Right lobe of liver (tissue), 6 donors: ENCODE results near the gene BCKDK. TPM values are rescaled to one million over a fixed set of nuclear protein-coding genes. Genes with fewer than 3 reads are reported as not detected.

Experiments used
- ATAC-seq, 4 donors: fragments of 200-7000 bp; cut with Tn5 transposase; one replicate each; pipeline ENCODE4 v1.9.1; 2020; ENCODE audit warnings: mild to moderate bottlenecking in 4 of 4, moderate library complexity in 4 of 4
- DNase-seq, 3 donors: peaks; one replicate each; pipeline ENCODE4 v3.0.0-alpha.2; 2020
- H3K27ac ChIP-seq, 3 donors: fragments of 200-600 bp; one replicate each; pipeline ENCODE4 v1.8.0; 2022
- H3K27me3 ChIP-seq, 2 donors: fragments of 200-600 bp; one replicate each; pipeline ENCODE4 v1.8.0; 2022
- H3K36me3 ChIP-seq, 4 donors: fragments of 200-600 bp; sonication (generic) in 1 of 4; one replicate each; pipeline versions ENCODE4 v1.5.1 to v1.8.0; 2017 to 2022; ENCODE audit warnings: control low read depth in 1 of 4
- H3K4me1 ChIP-seq, 4 donors: fragments of 200-600 bp; sonication (generic) in 1 of 4; one replicate each; pipeline versions ENCODE4 v1.5.1 to v1.8.0; 2017 to 2022; ENCODE audit warnings: control low read depth in 1 of 4
- H3K4me3 ChIP-seq, 3 donors: fragments of 200-600 bp; one replicate each; pipeline ENCODE4 v1.8.0; 2022
- H3K9me3 ChIP-seq, 4 donors: fragments of 200-600 bp; sonication (generic) in 1 of 4; one replicate each; pipeline versions ENCODE4 v1.5.1 to v1.8.0; 2017 to 2022; ENCODE audit warnings: control low read depth in 1 of 4
- POLR2A ChIP-seq: fragments of 450-650 bp; IDR thresholded peaks from one replicate; pipeline ENCODE4 v1.6.1; 2017; ENCODE audit warnings: antibody characterized with exemption, mild to moderate bottlenecking
- WGBS: methylation state at CpG from one replicate; pipeline ENCODE4 v1.1.6; 2018; ENCODE audit warnings: low coverage, low lambda C conversion rate; ENCODE audit not compliant: insufficient coverage; ENCODE audit errors: missing lambda C conversion rate; 5-methylcytosine and 5-hydroxymethylcytosine counted together
- intact Hi-C, 2 donors: fragments of 100-400 bp; cut with DNase I; formaldehyde crosslinking; loops; one replicate each; pipeline versions ENCODE4 v1.11.2 to v1.14.1; 2022
- total RNA-seq, 6 experiments: library from RNA; depleted of rRNA in 2 of 6; stranded (reverse); fragments of >200 nt in 2 of 6; fragmentation: NEBNext Ultra II Directional in 3 of 6; extraction: Animal tissue kit (Norgen Biotek cat#: 25700) in 3 of 6; gene quantifications; one replicate each; pipeline versions ENCODE4 v1.1.0 to v1.2.4, GENCODE V29; 2016 to 2023
- TF ChIP-seq, protein P1 (sequence below), 4 donors: fragments of 200-600 bp in 3 of 4; fragments of 450-650 bp in 1 of 4; IDR thresholded peaks; one replicate each; pipeline versions ENCODE4 v1.5.1 to v1.8.0; 2016 to 2022; ENCODE audit warnings: antibody characterized with exemption in 4 of 4, mild to moderate bottlenecking in 2 of 4
- donor health status: DM: no; HTN: yes; CAD: no.
- donor health status: DM: no; HTN: no; CAD: no.
- donor health status: DM: no; HTN: no; CAD: no.
- donor health status: DM: no; HTN: yes; CAD: no.
- donor health status: DM: no; HTN: yes; CAD: no.

The BCKDK gene
- total RNA-seq, 6 experiments from 2014 or later: 34.8 to 61.5 (median 41.8) TPM

DNA sequence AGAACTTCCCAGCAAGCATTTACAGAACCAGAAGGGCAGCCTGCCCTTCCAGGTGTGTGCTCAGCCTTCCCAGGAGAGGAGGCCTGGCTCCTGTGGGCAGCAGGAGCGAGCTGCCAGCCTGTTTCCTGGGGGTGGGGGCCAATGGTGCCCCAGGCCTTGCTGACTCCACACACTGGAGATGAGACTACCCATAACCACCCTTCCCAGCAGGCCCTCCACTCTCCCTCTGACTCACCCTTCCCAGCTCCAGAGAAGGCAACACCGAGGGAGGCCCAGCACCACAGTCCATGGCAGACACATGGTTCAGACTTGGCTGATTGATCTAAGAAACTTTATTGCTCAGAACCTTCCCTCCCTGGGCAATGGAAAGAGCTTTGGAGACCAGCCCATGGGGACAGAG, 17.6 kb upstream of the BCKDK start:
- Histone ChIP-seq H3K9me3 (no peaks in the 10 kb centered on the region), H3K36me3 (peaks cover 0 to 54% (median 24%) of the 10 kb centered on the region in 4 donors), H3K27ac (no peak overlapping the region), H3K4me3 (no peak overlapping the region), H3K27me3 (no peaks in the 10 kb centered on the region), H3K4me1 (peaks cover 0 to 15% (median 0%) of the 10 kb centered on the region in 4 donors)
- ATAC-seq: no peak
- DNase-seq: no peak
- intact Hi-C loops: loop anchor here in 1 of 2 donors (5.0 kb wide), 1 partner anchor 108 kb away; no protein-coding TSS in a partner anchor
- WGBS: 78% methylated on average over 1 of the region's 2 CpGs
- TF ChIP-seq POLR2A: no peak
- TF ChIP-seq, protein P1, sequence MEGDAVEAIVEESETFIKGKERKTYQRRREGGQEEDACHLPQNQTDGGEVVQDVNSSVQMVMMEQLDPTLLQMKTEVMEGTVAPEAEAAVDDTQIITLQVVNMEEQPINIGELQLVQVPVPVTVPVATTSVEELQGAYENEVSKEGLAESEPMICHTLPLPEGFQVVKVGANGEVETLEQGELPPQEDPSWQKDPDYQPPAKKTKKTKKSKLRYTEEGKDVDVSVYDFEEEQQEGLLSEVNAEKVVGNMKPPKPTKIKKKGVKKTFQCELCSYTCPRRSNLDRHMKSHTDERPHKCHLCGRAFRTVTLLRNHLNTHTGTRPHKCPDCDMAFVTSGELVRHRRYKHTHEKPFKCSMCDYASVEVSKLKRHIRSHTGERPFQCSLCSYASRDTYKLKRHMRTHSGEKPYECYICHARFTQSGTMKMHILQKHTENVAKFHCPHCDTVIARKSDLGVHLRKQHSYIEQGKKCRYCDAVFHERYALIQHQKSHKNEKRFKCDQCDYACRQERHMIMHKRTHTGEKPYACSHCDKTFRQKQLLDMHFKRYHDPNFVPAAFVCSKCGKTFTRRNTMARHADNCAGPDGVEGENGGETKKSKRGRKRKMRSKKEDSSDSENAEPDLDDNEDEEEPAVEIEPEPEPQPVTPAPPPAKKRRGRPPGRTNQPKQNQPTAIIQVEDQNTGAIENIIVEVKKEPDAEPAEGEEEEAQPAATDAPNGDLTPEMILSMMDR (IDR thresholded peaks at IDR 0.05): no peak

DNA sequence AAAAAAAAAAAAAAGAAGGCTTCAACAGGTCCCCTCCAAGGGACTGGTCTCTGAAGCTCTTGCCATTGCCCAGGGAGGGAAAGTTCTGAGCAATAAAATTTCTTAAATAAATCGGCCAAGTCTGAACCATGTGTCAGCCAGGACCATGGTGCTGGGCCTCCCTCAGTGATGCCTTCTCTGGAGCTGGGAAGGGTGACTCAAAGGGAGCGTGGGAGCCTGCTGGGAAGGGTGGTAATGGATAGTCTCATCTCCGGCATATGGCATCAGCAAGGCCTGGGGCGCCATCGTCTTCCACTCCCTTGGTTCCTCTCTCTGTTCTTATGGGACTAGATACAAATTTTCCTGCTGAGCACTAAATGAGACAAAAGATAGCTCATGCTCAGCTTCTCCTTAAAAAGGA, 15.9 kb upstream of the BCKDK start:
- WGBS: 85% methylated on average over 2 of the region's 5 CpGs
- intact Hi-C loops: loop anchor here in 1 of 2 donors (5.0 kb wide), 1 partner anchor 110 kb away; no protein-coding TSS in a partner anchor
- Histone ChIP-seq H3K27ac (no peak overlapping the region), H3K36me3 (peaks cover 0 to 40% (median 22%) of the 10 kb centered on the region in 4 donors), H3K4me3 (peak overlapping the region in 1 of 3 donors; percentile 96), H3K4me1 (peaks cover 0 to 15% (median 0%) of the 10 kb centered on the region in 4 donors), H3K27me3 (no peaks in the 10 kb centered on the region), H3K9me3 (no peaks in the 10 kb centered on the region)
- DNase-seq: no peak
- ATAC-seq: no peak
- TF ChIP-seq POLR2A: no peak
- TF ChIP-seq, protein P1 (IDR thresholded peaks at IDR 0.05): no peak

DNA sequence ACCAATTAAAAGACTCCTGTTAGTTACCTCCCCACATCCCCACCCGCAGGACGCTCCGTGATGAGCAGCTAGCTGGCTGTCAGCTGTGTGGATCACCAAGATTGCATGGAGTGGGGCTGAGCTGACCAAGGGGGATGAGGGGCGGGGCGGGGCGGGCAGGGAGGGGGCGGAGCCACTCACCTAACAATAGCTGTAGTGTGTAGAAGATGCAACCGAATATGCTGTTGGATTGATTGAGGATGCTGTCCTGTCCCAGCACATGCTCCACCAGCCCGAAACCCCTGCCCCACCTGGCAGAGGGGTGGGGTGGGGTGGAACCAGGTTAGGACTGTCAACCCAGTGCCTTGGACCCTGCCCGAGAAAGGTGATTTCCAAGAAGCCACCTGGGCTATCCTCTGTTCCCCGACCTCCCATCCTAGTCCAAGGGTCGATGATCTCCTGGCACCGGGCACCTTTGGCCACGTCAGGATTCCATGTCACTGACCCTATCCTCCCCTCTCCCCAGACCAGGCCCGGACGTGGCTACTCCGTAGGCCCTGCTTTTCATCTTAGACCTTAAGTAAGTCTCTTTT, 15.0 kb upstream of the BCKDK start:
- intact Hi-C loops: loop anchor here in 1 of 2 donors (5.0 kb wide), 1 partner anchor 111 kb away; no protein-coding TSS in a partner anchor
- TF ChIP-seq POLR2A: peak; percentile 29
- TF ChIP-seq, protein P1 (IDR thresholded peaks at IDR 0.05): no peak
- no peaks in the 10 kb centered on the region for H3K9me3 ChIP-seq
- ATAC-seq (peak; percentile 55 to 72 (median 64)), DNase-seq (peak; percentile 77 to 83 (median 82))
- 12% methylated on average over 11 of the region's 17 CpGs for WGBS
- H3K27ac ChIP-seq: peak overlapping the region; percentile 82 to 90 (median 84)
- H3K4me1 ChIP-seq: peaks cover 0 to 15% (median 0%) of the 10 kb centered on the region in 4 donors
- peaks cover 0 to 38% (median 19%) of the 10 kb centered on the region in 4 donors for H3K36me3 ChIP-seq
- no peaks in the 10 kb centered on the region for H3K27me3 ChIP-seq
- H3K4me3 ChIP-seq: peak overlapping the region; percentile 82 to 96 (median 94)

DNA sequence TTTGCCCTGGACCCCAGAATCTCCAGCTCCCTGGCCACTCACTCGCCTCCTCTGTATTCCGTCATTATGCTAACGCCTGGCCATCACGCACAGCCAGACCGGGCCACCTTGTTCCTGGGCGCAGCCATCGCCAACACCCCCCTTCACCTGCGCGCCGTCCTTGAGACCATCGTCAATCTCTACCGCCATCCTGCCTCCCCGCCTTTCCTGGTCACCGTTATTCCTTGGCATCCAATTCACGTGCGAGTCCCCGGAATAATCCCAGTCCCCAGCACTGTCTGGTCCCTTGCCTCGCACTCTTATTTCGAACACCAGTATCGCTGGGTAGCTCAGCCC, 14.1 kb upstream of the BCKDK start:
- Histone ChIP-seq H3K9me3 (no peaks in the 10 kb centered on the region), H3K27ac (peak overlapping the region; percentile 82 to 90 (median 84)), H3K4me3 (peak overlapping the region; percentile 82 to 96 (median 94)), H3K27me3 (no peaks in the 10 kb centered on the region), H3K36me3 (peaks cover 0 to 30% (median 17%) of the 10 kb centered on the region in 4 donors), H3K4me1 (peaks cover 0 to 15% (median 0%) of the 10 kb centered on the region in 4 donors)
- DNase-seq (peak in 1 of 3 donors; percentile 52), ATAC-seq (peak; percentile 7 to 28 (median 18))
- under 1% methylated on average over 12 of the region's 20 CpGs for WGBS
- intact Hi-C loops: loop anchor here in 1 of 2 donors (5.0 kb wide), 1 partner anchor 112 kb away; no protein-coding TSS in a partner anchor
- no peak for TF ChIP-seq POLR2A
- TF ChIP-seq, protein P1 (IDR thresholded peaks at IDR 0.05): no peak
